CD4-positive, alpha-beta T cell treated with Interleukin-15 for 4 hours (primary cell): ENCODE results near the gene LCA5.
"Not testable (repeated sequence)": the region's sequence is repeated elsewhere in the genome, so short reads cannot be mapped to it uniquely, and the experiment has no call there.

Experiments used
- DNase-seq: peaks from one replicate; pipeline ENCODE4 v3.0.0-alpha.2; 2020; ENCODE audit warnings: low spot score

Gene LCA5

GRCh38 chr6:79466207-79466834 lies 70.9 kb downstream of the LCA5 start:
- no peak for DNase-seq

GRCh38 chr6:79465381-79465780 lies 71.8 kb downstream of the LCA5 start:
- no peak for DNase-seq

- no peak for DNase-seq
Measured at GRCh38 chr6:79463621-79464050, 73.6 kb downstream of the LCA5 start.

- DNase-seq: no peak
Measured at GRCh38 chr6:79461205-79461604, 76.0 kb downstream of the LCA5 start.

GRCh38 chr6:79455446-79455845 lies 81.8 kb downstream of the LCA5 start:
- no peak for DNase-seq

DNA sequence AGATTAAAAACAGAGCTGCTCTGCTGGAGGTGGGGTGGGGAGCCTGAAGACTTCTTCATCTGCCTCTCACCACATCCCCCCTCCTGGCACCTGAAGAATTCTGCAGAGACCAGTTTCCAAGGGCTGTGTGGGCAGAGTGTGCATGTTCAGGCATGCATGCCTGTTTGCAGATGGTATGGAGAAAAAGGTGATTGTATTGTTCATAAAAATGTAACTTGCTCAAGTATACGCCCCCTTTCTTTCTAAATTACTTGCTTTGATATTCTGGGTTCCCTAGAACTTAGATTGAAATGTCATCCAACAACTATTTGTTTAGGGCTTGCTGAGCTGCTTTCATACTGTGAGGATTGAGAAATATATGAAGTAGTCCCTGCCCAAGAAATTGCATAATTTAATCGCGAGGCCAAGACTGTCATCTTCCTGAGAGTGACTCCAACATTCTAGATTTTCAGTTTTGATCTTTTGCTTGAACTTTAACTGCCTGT lies 83.6 kb downstream of the LCA5 start:
- DNase-seq: no peak

- DNase-seq: no peak
Measured at GRCh38 chr6:79450984-79451383, 86.2 kb downstream of the LCA5 start.

DNA sequence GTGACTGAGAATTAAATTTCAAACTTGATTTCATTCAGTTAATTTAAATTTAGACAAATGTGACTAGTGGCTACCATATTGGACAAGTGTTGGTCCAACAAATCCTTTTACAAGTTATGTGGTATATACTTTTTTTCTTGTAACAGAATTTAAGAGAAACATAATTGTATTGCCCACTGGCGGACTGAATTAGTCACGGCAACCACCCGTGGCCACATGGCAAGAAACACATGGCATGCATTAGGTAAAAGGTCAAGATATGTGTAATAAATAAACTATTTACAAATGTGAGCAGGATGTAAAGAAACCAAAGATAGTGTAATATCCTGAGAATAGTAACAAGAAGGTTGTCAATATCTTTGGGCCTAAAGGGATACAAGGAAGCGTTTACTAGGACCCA lies 91.2 kb downstream of the LCA5 start:
- no peak for DNase-seq

DNA sequence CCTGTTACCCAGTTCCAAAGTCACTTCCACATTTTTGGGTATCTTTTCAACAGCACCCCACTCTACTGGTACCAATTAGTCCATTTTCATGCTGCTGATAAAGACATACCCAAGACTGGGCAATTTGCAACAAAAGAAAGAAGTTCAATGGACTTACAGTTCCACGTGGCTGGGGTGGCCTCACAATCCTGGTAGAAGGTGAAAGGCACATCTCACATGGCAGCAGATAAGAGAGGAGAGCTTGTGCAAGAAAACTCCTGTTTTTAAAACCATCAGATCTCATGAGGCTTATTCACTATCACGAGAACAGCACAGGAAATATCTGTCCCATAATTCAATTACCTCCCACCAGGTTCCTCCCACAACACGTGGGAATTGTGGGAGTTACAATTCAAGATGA lies 93.4 kb downstream of the LCA5 start:
- not testable (repeated sequence) for DNase-seq

DNA sequence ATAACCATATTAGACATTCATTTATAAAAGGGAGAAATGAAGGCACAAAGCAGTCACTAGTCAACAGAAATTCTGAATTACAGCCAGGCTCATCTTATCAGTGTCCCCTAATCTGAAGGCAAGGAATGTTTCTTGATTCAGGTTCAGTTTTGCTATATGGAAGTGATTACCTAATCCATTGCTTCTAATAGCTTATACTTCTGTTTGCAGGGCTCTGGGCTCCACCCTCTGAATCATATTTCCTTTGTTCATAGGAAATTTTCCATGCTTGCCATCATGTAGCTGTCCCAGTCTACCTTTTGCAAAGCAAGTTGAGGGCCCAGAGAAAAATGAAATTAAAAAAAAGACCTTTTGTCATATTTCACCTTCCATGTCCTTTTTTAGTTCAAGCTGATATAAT lies 96.0 kb downstream of the LCA5 start:
- DNase-seq: no peak

DNA sequence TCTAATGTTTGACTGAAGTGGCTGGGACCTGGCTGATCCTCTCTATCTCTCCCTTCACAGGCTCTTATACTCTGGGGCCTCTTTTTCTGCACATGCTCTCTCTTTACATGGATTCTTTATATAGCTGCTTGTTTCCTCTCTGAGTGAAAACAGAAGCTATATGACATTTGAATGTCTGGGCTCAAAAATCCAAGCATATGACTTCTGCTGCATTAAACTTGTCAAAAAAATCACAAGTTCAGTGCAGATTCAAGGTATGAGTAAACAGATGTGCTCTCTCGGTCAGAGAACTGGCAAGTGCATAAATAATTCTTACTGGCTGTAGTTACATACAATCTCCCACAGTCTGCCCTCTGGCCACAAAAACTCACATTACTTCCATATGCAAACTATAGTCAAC lies 96.6 kb downstream of the LCA5 start:
- DNase-seq: no peak

DNA sequence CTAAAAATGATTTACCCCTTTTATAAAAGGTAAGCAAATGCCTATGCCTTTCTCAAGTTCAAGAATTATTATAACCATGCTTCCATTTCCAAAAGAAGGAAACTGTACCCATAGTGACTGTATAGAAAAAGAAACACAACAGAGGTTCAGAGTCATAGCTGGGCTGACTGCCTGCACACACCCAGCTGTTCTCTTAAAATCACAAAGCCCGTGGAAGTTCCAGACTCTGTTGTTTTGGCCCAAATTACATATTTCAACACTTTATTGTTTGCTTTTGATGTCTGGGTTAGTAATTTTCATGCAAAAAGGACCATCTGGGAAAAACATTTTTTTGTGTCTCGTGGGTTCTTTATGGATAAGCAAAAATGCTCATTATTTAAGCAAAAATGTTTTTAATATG lies 99.2 kb downstream of the LCA5 start:
- DNase-seq: no peak

- no peak for DNase-seq
Measured at GRCh38 chr6:79436241-79436640, 101.0 kb downstream of the LCA5 start.

GRCh38 chr6:79435746-79436145 lies 101.5 kb downstream of the LCA5 start:
- no peak for DNase-seq
